GM19463 (cell line): ENCODE results near the gene TMOD1.

Experiments used
- ATAC-seq: cut with Tn5 transposase; IDR thresholded peaks from one replicate; pipeline ENCODE4 v1.9.1; 2021; ENCODE audit warnings: mild to moderate bottlenecking, moderate library complexity; ENCODE audit not compliant: unreplicated experiment

TMOD1 gene

GRCh38 chr9:97543561-97543960 lies 42.1 kb downstream of the TMOD1 start:
- no peak for ATAC-seq

- no peak for ATAC-seq
Observed at GRCh38 chr9:97545486-97545885, 44.0 kb downstream of the TMOD1 start.

- no peak for ATAC-seq
Observed at GRCh38 chr9:97547098-97547829, 45.8 kb downstream of the TMOD1 start.

GRCh38 chr9:97548379-97548778 lies 46.9 kb downstream of the TMOD1 start:
- no peak for ATAC-seq

GRCh38 chr9:97548819-97549540 lies 47.5 kb downstream of the TMOD1 start:
- ATAC-seq: no peak

- no peak for ATAC-seq
Observed at GRCh38 chr9:97550386-97550785, 48.9 kb downstream of the TMOD1 start.

GRCh38 chr9:97551308-97551707 lies 49.8 kb downstream of the TMOD1 start:
- ATAC-seq: no peak

- no peak for ATAC-seq
Observed at GRCh38 chr9:97553141-97553540, 51.7 kb downstream of the TMOD1 start.

GRCh38 chr9:97553841-97554240 lies 52.4 kb downstream of the TMOD1 start:
- no peak for ATAC-seq

GRCh38 chr9:97554566-97555075 lies 53.2 kb downstream of the TMOD1 start:
- ATAC-seq: no peak

- ATAC-seq: no peak
Observed at GRCh38 chr9:97555164-97555563, 53.7 kb downstream of the TMOD1 start.

- no peak for ATAC-seq
Observed at GRCh38 chr9:97556036-97556720, 54.7 kb downstream of the TMOD1 start.

- no peak for ATAC-seq
Observed at GRCh38 chr9:97556721-97557605, 55.5 kb downstream of the TMOD1 start.

GRCh38 chr9:97557606-97558095 lies 56.2 kb downstream of the TMOD1 start:
- ATAC-seq: no peak

- peak; percentile 23 for ATAC-seq
Observed at GRCh38 chr9:97558701-97559101, 57.2 kb downstream of the TMOD1 start.

- peak; percentile 79 for ATAC-seq
Observed at GRCh38 chr9:97559111-97559514, 57.6 kb downstream of the TMOD1 start.

- ATAC-seq: no peak
Observed at GRCh38 chr9:97560154-97560553, 58.7 kb downstream of the TMOD1 start.

- ATAC-seq: no peak
Observed at GRCh38 chr9:97560851-97561250, 59.4 kb downstream of the TMOD1 start.

- no peak for ATAC-seq
Observed at GRCh38 chr9:97561501-97561900, 60.0 kb downstream of the TMOD1 start.

GRCh38 chr9:97562542-97562941 lies 61.1 kb downstream of the TMOD1 start:
- ATAC-seq: no peak
